ENCODE results near the gene SNX8. TPM values are rescaled to one million over a fixed set of nuclear protein-coding genes. Genes with fewer than 3 reads are reported as not detected.

Gene SNX8
- total and polyA plus RNA-seq, 9 of the 15 experiments (the other 6 are each of a cell fraction or from before 2014, with no cell fraction given): 2.7 to 51.6 (median 16.9) TPM

DNA sequence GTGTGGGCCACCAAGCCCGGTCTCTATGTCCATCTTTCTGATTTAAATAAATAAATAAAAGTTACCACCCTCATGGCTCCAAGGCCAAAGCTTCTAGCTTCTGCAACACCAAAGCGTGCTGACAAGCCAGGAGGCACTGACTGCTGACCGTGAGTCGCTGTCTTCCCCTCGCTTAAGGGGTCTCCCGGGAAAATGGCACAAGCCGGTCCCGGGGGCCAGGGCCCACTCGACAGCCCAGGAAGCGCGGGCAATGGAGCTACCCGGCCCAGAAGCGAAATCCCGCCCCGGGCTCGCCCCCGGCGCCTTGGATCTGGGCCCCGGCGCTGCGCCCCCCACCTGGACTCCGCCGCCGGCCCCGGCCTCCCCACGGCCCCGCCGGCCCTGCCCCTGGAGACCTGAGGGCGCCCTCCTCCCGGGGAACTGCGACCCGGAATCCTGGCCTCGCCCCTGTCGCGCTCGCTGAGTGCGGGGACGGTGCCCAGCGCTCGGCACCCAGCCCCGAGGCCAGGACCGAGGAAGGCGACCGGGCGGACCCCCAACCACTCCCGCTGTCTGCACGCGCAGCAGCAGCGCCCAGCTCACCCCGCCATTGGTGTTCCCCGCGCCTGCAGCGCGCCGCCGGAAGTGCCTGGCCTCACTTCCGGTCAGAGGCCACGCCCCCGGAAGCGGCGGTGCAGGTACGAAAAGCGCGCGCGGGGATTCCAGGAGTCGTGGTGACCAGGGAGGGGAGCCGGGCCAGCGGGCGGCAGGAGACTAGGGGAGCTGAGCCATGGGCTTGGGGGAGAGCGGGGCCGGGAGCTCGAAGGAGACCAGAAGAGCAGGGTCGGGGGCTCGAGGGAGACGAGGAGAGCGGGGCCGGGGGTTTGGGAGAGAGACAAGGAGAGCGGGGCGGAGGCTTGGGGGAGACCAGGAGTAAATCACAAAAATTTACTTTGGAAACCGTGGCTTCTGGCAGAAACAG lies 72.4 kb downstream of the SNX8 start, which contains the start of the genes MRM2 and NUDT1 (continued):
- TF ChIP-seq, protein P1, sequence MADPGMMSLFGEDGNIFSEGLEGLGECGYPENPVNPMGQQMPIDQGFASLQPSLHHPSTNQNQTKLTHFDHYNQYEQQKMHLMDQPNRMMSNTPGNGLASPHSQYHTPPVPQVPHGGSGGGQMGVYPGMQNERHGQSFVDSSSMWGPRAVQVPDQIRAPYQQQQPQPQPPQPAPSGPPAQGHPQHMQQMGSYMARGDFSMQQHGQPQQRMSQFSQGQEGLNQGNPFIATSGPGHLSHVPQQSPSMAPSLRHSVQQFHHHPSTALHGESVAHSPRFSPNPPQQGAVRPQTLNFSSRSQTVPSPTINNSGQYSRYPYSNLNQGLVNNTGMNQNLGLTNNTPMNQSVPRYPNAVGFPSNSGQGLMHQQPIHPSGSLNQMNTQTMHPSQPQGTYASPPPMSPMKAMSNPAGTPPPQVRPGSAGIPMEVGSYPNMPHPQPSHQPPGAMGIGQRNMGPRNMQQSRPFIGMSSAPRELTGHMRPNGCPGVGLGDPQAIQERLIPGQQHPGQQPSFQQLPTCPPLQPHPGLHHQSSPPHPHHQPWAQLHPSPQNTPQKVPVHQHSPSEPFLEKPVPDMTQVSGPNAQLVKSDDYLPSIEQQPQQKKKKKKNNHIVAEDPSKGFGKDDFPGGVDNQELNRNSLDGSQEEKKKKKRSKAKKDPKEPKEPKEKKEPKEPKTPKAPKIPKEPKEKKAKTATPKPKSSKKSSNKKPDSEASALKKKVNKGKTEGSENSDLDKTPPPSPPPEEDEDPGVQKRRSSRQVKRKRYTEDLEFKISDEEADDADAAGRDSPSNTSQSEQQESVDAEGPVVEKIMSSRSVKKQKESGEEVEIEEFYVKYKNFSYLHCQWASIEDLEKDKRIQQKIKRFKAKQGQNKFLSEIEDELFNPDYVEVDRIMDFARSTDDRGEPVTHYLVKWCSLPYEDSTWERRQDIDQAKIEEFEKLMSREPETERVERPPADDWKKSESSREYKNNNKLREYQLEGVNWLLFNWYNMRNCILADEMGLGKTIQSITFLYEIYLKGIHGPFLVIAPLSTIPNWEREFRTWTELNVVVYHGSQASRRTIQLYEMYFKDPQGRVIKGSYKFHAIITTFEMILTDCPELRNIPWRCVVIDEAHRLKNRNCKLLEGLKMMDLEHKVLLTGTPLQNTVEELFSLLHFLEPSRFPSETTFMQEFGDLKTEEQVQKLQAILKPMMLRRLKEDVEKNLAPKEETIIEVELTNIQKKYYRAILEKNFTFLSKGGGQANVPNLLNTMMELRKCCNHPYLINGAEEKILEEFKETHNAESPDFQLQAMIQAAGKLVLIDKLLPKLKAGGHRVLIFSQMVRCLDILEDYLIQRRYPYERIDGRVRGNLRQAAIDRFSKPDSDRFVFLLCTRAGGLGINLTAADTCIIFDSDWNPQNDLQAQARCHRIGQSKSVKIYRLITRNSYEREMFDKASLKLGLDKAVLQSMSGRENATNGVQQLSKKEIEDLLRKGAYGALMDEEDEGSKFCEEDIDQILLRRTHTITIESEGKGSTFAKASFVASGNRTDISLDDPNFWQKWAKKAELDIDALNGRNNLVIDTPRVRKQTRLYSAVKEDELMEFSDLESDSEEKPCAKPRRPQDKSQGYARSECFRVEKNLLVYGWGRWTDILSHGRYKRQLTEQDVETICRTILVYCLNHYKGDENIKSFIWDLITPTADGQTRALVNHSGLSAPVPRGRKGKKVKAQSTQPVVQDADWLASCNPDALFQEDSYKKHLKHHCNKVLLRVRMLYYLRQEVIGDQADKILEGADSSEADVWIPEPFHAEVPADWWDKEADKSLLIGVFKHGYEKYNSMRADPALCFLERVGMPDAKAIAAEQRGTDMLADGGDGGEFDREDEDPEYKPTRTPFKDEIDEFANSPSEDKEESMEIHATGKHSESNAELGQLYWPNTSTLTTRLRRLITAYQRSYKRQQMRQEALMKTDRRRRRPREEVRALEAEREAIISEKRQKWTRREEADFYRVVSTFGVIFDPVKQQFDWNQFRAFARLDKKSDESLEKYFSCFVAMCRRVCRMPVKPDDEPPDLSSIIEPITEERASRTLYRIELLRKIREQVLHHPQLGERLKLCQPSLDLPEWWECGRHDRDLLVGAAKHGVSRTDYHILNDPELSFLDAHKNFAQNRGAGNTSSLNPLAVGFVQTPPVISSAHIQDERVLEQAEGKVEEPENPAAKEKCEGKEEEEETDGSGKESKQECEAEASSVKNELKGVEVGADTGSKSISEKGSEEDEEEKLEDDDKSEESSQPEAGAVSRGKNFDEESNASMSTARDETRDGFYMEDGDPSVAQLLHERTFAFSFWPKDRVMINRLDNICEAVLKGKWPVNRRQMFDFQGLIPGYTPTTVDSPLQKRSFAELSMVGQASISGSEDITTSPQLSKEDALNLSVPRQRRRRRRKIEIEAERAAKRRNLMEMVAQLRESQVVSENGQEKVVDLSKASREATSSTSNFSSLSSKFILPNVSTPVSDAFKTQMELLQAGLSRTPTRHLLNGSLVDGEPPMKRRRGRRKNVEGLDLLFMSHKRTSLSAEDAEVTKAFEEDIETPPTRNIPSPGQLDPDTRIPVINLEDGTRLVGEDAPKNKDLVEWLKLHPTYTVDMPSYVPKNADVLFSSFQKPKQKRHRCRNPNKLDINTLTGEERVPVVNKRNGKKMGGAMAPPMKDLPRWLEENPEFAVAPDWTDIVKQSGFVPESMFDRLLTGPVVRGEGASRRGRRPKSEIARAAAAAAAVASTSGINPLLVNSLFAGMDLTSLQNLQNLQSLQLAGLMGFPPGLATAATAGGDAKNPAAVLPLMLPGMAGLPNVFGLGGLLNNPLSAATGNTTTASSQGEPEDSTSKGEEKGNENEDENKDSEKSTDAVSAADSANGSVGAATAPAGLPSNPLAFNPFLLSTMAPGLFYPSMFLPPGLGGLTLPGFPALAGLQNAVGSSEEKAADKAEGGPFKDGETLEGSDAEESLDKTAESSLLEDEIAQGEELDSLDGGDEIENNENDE (IDR thresholded peaks at IDR 0.05; ENCODE audit: low read depth, low read length): no peak
- TF ChIP-seq MYNN (IDR thresholded peaks at IDR 0.05) (0 out of 2 replicates have a peak, but pooled peaks have one; percentile 51), MYNN (CRISPR knock-in tag; IDR thresholded peaks at IDR 0.05) (no peak), ZNF699 (CRISPR knock-in tag; IDR thresholded peaks at IDR 0.05; ENCODE audit: insufficient replicate concordance) (no peak), CREM (IDR thresholded peaks at IDR 0.05; ENCODE audit: low read depth) (peak; percentile 84)
- TF ChIP-seq, protein P2, sequence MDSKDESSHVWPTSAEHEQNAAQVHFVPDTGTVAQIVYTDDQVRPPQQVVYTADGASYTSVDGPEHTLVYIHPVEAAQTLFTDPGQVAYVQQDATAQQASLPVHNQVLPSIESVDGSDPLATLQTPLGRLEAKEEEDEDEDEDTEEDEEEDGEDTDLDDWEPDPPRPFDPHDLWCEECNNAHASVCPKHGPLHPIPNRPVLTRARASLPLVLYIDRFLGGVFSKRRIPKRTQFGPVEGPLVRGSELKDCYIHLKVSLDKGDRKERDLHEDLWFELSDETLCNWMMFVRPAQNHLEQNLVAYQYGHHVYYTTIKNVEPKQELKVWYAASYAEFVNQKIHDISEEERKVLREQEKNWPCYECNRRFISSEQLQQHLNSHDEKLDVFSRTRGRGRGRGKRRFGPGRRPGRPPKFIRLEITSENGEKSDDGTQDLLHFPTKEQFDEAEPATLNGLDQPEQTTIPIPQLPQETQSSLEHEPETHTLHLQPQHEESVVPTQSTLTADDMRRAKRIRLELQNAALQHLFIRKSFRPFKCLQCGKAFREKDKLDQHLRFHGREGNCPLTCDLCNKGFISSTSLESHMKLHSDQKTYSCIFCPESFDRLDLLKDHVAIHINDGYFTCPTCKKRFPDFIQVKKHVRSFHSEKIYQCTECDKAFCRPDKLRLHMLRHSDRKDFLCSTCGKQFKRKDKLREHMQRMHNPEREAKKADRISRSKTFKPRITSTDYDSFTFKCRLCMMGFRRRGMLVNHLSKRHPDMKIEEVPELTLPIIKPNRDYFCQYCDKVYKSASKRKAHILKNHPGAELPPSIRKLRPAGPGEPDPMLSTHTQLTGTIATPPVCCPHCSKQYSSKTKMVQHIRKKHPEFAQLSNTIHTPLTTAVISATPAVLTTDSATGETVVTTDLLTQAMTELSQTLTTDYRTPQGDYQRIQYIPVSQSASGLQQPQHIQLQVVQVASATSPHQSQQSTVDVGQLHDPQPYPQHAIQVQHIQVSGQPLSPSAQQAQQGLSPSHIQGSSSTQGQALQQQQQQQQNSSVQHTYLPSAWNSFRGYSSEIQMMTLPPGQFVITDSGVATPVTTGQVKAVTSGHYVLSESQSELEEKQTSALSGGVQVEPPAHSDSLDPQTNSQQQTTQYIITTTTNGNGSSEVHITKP (IDR thresholded peaks at IDR 0.05; ENCODE audit: partially characterized antibody): peak; percentile 51
- TF ChIP-seq, protein P3, sequence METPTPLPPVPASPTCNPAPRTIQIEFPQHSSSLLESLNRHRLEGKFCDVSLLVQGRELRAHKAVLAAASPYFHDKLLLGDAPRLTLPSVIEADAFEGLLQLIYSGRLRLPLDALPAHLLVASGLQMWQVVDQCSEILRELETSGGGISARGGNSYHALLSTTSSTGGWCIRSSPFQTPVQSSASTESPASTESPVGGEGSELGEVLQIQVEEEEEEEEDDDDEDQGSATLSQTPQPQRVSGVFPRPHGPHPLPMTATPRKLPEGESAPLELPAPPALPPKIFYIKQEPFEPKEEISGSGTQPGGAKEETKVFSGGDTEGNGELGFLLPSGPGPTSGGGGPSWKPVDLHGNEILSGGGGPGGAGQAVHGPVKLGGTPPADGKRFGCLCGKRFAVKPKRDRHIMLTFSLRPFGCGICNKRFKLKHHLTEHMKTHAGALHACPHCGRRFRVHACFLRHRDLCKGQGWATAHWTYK (CRISPR knock-in tag; IDR thresholded peaks at IDR 0.05): peak; percentile 73
- TF ChIP-seq, protein P4, sequence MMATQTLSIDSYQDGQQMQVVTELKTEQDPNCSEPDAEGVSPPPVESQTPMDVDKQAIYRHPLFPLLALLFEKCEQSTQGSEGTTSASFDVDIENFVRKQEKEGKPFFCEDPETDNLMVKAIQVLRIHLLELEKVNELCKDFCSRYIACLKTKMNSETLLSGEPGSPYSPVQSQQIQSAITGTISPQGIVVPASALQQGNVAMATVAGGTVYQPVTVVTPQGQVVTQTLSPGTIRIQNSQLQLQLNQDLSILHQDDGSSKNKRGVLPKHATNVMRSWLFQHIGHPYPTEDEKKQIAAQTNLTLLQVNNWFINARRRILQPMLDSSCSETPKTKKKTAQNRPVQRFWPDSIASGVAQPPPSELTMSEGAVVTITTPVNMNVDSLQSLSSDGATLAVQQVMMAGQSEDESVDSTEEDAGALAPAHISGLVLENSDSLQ (IDR thresholded peaks at IDR 0.05): peak; percentile 51; the same call in 1 of the 2 replicates

Data from K562 (cell line).